Suppressor macrophage (primary cell): ENCODE data around the gene BATF.

Experiments used
- DNase-seq, 4 experiments: peaks; one replicate each; pipeline ENCODE4 v3.0.0-alpha.2; 2020 to 2022

The BATF gene

DNA sequence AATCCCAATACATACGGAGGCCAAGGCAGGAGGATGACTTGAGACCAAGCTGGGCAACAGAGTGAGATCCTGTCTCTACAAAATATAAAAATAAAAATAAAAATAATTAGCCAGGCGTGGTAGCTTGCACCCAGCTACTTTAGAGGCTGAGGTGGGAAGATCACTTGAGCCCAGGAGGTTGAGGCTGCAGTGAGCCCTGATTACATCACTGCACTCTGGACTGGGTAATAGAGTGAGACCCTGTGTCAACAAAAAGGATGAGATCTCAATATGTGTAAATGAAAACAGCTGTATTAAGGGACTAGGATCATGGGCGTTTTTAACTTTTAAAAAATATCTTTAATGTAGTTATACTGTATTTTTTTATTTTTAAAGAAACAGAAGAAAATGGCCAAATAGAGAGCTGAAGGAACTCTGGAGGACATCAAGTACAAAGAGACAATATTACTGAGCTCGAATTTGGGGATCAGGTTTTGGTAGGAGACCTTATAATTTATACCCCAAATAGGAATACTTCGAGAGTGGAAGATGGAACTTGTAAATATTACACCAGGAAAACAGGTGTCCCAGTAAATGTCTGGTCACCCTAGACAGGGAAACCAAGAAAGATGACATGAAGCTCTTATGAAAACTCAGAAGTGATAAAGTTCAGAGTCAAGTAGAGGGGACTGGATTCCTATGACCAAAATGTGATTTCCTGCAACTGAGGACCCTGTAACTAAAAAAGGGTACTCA lies 13.1 kb downstream of the BATF start:
- DNase-seq, result no peak

DNA sequence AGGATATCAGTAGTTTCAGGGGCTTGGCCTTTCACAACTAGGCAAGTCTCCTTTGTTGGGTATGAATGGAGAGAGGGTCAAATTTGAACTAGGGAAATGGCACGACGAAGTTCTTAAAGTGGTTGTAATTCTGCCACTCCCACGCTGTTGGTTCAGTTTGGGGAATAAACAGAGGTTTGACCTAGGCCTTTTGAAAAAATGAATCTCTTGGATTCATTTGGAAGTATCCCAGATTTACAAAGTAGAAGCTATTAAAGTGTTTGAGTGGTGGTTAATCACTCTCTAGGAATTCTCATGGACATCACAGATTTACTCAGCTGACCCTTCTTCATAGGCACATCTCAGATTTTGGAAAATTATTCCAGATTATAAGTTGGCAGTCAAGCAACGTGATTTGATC lies 14.8 kb downstream of the BATF start:
- DNase-seq, result no peak

DNA sequence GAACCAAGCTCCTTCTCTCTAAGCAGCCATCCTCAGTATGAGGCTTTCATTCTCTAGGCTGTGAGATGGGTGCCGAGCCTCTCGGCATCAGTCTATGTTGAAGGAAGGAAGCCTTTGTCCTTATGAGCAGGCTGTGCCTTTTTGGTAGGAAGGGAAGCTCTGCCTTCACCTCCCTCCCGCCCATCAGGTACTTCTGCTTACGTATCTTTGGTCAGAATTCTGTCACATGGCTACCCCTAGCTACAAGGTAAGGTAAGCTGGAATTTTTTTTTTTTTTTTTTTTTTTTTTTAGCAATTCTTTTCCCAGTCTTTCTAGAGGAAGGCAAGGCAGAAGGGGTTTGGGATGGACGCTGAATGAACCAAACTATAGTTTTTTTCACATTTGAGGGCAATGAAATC lies 16.9 kb downstream of the BATF start:
- DNase-seq, result no peak

DNA sequence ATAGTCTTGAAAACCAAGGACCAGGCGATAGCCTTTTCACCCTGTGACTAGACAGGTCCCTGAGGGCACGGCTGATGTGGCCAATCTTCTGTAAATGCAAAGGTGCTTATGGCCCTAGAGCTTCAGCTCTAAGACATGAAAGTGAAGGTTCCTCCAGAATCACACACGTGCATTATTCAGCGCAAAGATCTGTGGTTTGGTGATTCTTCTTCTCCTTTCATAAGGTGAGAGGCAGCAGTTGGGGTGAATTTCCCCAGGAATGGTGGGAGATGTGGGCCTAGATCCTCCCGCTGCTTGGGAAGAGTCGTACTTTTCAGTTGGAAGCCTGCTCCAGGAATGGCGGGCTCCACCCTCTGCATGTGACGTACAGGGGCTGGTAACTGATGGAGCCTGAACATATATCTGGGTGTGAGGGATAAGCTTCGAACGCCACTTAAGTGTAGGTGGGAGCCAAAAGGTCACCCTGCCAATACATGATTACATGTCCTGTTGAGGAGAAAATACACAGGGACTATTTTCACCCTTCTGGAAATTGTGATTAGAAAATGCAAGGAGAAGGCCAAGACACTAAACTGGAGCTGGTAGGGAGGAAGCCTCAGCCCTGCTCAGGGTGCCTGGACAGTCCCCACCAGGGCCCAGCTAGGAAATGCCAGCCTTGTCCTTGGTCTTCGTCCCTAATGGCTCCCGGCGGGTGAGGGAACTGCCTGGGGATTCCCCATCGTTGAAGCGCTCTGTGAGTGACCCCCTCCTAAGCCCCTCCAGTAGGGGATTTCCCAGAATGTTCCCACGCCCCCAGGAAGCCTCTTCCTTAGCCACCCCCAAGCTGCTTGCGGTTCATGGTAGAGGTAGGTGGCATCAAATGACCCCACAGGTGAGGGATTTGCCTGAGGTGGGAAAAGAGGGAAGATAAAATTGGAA lies 17.6 kb downstream of the BATF start:
- DNase-seq, result no peak

DNA sequence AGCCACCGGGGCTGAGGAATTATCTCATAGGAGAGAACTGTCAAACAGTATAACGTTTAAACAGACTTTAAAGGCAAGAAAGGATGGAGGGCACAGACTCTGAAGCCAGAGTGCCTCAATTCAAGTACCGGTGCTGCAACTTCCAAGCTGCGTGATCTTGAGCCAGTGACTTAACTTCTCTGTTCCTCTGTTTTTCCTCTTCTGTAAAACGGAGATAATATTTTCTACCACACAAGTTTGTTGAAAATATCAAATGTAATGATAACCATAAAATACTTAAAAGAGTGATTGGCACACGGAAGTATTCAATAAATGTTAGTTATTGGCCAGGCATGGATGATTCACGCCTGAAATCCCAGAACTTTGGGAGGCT lies 18.2 kb downstream of the BATF start:
- no peak for DNase-seq

DNA sequence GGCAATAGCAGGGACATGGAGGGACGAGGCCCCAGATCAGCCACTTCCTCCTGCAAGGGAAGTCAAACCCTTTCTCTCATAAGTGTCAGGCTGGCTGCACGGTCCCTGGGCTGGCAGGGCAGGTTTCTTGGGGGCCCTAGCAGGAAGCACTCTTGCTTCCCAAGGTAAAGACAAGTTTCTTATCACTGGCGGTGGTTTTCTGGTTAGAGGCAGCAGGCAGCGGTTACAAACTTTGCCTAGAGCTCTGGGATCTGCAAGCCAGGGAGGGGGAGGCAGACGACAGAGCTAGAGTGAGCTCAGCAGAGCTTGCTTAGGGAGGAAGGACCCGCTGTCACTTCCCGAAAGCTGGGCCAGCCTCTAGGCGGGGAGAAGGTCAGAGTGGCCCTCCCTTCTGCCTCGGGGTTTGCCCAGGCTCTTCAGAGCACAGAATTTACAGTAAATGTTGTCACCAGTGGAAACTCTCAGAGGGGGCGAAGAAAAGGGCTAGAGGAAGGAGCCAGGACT lies 20.4 kb downstream of the BATF start:
- peak; percentile 87 to 94 (median 94) for DNase-seq

DNA sequence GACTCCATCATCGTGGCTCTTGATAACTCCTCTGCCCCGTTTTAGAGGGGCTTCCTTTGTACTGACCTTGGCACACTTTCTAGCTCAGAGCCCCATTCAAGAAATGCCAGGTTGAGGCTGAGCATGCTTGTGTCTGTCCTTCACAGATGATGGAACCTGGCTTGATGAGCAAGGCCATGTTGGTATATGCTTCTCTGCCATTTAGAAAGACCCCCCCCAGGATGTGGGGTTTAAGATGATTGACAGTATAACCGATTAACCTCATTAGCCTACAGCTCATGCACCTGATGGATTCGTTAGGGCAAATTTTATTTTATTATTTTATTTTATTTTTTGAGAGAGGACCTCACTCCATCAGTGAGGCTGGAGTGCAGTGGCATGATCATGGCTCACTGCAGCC lies 21.0 kb downstream of the BATF start:
- DNase-seq, result no peak

DNA sequence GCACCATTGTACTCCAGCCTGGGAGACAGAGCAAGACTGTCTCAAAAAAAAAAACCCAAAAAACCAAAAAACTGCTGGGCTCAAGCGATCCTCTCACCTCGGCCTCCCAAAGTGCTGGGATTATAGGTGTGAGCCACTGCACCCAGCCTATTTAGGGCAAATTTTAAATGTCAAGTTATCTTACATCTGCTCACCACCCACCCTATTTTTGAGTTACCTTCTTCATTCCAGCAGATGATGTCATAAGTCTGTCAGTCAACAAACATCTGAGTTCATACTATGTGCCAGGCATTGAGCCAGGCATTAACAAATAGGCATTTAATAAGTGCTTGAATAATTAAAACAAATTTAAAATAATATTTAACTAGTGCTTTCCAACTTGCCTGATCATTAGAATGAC lies 21.5 kb downstream of the BATF start:
- DNase-seq, result no peak

DNA sequence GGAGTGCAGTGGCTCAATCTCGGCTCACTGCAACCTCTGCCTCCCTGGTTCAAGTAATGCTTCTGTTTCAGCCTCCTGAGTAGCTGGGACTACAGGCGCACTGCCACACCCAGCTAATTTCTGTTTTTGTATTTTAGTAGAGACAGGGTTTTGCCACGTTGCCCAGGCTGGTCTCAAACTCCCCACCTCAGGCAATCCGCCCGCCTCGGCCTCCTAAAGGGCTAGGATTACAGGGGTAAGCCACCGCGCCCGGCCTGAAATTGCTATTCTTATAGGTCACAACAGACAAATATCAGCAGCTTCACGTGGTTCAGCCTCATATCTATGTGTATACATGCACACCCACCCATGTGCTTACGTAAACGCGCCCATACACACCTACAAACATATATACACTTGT lies 23.6 kb downstream of the BATF start:
- DNase-seq, result no peak

DNA sequence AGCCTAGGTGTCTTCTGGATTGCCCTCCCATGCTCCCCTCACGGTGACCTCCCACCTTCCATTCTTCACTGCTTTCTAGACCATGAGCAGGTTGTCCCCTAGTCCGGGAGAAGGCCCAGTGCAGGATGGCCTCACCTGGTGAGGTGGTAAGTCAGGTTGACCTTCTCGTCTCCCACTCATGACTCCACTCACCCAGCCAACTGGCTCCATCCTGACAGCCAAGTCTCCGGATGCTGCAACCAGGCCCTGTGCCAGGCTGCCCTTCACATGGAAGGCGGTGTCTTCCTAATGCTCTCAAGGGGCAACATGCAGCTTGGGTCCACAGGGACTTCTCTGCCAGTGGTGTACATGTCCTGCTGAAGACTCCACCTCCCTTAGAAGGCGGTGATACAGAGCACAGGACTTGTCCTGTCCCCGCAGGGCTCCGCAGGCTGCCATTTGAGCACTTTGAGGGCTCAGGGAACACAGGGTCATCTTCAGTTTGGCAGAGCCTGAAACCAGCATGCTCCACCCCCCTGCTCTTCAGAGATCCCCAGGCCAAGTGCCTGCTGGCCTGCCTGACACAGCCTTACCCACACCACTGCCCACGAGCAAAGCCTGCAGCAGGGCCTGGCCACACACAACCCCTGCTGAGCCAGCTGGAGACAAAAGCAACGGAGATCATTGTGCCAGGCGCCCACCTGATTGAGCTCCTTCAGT lies 25.4 kb downstream of the BATF start:
- no peak for DNase-seq

DNA sequence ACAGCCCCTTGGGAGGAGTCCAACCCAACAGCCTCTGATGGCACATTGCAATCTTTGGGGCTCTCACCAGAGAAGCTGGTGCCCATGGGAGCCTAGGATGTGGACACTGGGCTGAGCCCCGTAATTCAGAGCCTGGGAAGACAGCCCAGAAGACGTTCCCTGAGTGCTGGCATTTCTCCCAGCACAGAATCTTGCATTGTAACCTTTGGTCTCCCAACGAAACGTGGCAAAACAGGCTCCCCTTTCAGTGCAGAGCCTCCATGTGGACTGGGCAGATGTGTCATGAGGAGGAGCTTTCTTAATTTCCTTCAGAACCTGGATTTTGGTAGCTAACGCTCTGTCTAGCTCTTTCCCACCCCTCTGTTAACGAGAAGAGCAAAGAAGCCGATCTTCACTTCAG lies 26.3 kb downstream of the BATF start:
- no peak for DNase-seq

DNA sequence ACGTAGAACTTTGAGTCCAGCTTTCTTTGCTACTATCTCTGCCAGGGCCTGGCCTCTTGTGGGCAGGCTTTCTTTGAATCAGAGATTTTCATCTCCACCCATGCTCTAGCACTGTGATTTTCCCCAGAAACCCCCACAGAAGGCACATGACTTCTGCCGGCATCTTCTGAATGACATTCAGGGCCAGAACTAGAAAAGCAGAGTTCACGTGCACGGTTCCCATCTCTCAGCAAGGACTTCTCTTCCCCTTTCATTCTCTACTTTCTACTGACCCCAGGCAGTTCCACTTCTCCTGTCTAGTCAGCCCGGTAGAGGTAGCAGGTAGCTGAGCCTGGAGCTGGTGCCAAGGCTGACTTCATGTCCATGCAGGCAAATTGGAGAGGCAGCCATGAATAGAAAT lies 26.9 kb downstream of the BATF start:
- peak; percentile 45 to 65 (median 62) for DNase-seq

DNA sequence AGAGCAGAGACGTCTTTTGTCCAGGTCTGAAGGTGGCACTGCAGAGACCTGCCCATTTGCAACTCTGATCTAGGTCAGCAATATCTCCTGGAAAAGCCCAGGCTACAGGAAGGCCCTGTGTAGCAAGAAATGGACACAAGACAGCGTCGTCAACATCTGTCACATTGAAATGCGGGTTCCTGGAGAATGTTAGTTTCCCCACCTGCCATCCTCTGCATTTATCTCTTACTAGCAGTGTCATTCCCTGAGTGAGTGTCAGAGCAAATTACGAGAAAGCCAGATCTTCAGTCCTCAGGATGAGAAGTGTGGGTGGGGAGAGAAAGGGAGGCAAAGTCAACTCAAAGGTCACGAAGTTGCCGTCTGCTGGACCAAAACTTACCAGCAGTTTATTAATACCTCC lies 28.8 kb downstream of the BATF start:
- no peak for DNase-seq

DNA sequence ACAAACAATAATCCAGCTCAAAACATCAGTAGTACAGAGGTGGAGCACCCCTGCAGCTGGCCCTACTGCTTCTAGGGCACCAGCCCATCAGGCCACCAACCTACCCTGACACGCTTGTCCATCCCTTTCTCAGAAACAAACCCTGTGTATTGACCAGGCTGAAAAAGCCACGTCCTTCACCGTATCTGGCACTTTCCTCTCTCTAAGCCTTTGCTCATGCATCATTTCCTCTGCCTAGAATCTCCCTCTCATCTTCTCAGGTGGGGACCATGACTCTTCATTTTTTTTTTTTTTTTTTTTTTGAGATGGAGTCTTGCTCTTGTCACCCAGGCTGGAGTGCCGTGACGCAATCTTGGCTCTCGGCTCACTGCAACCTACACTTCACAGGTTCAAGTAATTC lies 30.9 kb downstream of the BATF start:
- no peak for DNase-seq

DNA sequence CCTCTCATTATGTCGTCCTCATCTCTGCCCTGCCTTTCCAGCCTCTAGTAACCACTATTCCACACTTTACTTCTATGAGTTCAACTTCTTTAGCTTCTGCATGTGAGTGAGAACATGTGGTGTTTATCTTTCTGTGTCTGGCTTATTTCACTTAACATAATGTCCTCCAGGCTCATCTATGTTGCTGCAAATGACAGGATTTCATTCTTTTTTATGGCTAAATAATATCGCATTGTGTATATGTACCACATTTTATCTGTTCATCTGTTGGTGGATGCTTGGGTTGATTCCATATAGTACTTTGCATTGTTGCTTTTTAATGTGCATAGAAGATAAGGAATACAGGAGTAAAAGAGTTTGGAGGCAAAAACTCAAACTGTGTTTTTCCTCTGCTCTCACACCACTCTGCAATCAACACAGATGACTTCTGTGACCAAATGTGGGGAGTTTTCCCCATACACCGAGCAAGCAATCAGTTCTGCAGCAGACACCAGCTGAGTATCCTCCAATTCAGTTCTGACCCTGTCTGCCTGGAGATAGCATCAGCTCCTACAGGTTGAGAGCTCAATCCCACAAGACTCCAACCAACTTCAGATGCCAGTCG lies 31.6 kb downstream of the BATF start:
- no peak for DNase-seq

DNA sequence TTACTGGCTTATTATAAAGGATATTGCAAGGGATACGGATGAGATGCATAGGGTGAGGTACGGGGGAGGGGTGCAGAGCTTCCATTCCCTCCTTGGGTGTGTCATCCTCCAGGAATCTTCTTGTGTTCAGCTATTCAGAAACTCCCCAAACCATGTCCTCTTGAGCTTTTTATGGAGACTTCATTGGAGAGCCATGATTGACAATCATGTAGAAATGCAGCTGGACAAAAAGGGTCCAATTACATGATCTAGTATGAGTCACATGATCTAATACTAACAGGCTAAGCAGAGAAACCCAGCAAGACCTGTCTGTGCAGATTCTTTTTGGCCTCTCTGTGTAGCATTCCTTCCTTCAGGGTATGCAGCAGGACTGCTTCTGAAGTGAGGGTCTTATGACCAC lies 32.2 kb downstream of the BATF start:
- DNase-seq, result no peak

DNA sequence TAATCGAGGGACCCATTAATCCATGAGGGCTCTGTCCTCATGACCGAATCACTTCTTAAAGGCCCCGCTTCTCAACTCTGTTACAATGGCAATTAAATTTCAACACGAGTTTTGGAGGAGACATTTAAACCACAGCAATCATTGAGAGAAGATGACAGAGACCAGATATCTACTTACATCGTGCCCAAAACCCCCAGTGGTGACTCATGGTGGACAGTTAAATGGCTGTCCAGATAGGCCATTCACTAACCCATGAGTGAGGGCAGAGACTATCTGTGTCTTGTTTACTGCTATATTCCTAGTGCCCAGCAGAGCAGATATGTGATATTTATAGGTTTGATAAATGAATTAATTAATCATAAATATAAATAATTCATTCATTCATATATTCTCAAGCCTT lies 36.2 kb downstream of the BATF start:
- no peak for DNase-seq

DNA sequence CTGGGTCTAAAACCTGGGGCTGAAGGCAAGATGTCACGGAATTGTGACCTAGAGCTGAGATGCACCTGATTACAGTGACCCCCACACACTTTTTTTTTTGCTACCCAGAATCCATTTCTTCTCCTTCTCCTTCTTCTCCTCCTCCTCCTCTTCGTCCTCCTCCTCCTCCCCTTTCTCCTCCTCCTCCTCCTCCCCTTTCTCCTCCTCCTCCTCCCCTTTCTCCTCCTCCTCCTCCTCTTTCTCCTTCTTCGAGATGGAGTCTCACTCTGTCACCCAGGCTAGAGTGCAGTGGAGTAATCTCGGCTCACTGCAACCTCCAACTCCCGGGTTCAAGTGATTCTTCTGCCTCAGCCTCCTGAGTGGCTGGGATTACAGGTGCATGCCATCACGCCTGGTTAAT lies 36.8 kb downstream of the BATF start:
- DNase-seq, result no peak

DNA sequence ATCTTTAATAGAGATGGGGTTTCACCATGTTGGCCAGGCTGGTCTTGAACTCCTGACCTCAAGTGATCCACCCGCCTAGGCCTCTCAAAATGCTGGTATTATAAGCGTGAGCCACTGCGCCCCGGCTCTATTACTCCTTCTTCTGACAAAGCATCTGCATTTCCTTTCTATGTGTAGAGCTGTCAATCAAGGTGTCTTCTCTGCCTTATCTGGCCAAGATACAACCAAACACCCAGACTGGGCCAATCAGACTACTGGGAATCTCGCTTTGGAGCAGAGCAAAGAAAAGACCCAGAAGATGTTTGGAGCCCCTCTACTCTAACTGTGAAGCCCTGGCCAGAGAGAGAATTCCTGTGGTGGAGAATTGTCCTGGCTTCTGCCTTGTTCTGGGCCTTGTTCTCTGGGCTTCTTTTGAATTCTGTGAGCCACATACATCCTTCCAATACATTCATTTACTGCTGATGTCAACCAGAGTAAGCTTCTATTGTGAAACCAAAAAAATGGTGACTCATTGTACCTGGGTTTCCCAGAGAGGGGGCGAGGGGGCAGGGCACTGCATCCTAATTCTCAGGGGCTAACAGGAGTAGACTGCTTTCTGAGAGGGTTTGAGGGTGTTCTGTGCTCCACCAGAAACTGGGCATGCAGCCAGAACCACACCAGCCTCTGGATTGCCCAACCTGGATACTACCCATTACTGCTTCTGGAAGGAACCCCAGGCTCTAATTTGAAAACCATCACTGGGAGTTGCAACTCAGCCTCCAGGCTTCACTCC lies 37.4 kb downstream of the BATF start:
- peak; percentile 52 to 70 (median 64) for DNase-seq

DNA sequence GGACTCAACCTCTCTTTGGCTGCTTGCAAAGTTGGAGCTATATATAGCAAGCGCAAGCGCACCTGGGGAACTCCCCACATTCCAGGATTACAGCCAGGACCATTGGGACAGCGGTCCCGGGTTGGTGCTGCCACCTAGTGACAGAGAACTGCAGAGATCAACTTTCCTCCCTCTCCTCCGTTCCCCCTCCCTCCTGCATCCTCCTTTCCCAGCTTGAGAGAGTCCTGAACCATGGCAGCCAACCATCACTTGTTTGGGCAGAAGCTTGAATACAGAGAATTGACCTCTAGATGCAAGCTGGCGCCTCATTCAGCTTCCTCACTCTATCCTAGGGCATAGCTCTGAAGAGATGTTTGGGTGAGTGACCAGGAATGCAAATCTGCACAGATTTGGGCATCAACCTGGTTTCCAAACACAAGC lies 38.8 kb downstream of the BATF start:
- peak; percentile 65 to 84 (median 75) for DNase-seq

DNA sequence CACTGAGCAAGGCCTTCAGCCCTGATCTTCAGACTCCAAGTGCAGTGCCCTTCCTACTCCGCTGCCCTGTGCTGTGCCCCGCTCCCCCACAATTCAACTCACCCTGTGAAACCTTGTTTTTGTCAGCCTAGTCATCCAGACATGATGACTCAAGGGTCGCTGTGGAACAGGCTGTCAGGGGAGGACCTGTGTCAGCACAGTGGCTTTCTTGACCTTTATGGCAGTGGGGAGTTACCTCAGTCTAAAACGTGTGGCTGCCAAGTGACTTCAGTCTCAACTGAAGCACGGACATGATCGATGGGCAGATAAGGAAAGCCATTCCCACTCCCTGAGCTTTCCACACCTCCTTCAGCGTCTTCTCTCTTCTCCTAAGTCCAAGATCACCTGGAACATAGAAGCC lies 39.8 kb downstream of the BATF start:
- DNase-seq, result peak; percentile 36 to 74 (median 52)

DNA sequence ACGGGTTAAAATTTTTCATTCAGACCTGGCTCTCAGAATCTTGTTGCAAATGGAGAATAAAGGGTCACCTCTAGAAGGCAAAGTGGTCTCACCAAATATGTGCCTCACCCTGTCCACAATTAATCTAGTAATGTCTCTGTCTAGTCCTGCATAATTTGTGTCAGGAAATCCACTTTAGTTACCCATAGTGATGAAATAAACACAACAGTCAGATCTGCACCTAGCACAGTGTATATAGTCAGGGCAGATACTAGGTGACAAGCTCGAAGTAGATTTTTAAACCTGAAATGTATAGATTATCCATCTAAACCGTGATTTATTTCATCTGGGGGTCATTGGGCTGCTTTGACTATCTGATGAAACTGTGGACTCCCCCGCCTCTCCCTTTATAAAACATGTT lies 40.2 kb downstream of the BATF start:
- no peak for DNase-seq
